DMS 273 treated with DMSO at 0.1 percent for 48 hours (cell line): ENCODE measurements around the gene GPRIN3.
"Not testable (repeated sequence)": the region's sequence is repeated elsewhere in the genome, so short reads cannot be mapped to it uniquely, and the experiment has no call there.

Experiments used
- DNase-seq: peaks from one replicate; lab custom pipeline; 2025; lab: John Stamatoyannopoulos, UW

The GPRIN3 gene

GRCh38 chr4:89254847-89255246 is 52.8 kb downstream of the GPRIN3 start:
- no peak for DNase-seq

GRCh38 chr4:89254347-89254746 is 53.3 kb downstream of the GPRIN3 start:
- not testable (repeated sequence) for DNase-seq

GRCh38 chr4:89253935-89254334 is 53.7 kb downstream of the GPRIN3 start:
- DNase-seq = no peak

GRCh38 chr4:89253311-89253710 is 54.3 kb downstream of the GPRIN3 start:
- DNase-seq = no peak

- no peak for DNase-seq
Observed at GRCh38 chr4:89251396-89251795, 56.2 kb downstream of the GPRIN3 start.

- no peak for DNase-seq
Observed at GRCh38 chr4:89249716-89250361, 57.8 kb downstream of the GPRIN3 start.

- no peak for DNase-seq
Observed at GRCh38 chr4:89249313-89249712, 58.3 kb downstream of the GPRIN3 start.

GRCh38 chr4:89248879-89249281 is 58.7 kb downstream of the GPRIN3 start:
- DNase-seq = no peak

GRCh38 chr4:89247951-89248350 is 59.6 kb downstream of the GPRIN3 start:
- DNase-seq = no peak

GRCh38 chr4:89245459-89245858 is 62.1 kb downstream of the GPRIN3 start:
- DNase-seq = peak; percentile 51

GRCh38 chr4:89243733-89244252 is 63.8 kb downstream of the GPRIN3 start:
- DNase-seq = no peak

GRCh38 chr4:89242864-89243732 is 64.5 kb downstream of the GPRIN3 start:
- DNase-seq = no peak

- no peak for DNase-seq
Observed at GRCh38 chr4:89242216-89242615, 65.4 kb downstream of the GPRIN3 start.

- no peak for DNase-seq
Observed at GRCh38 chr4:89230271-89230670, 77.3 kb downstream of the GPRIN3 start.

- DNase-seq = peak; percentile 35
Observed at GRCh38 chr4:89226665-89227574, 80.7 kb downstream of the GPRIN3 start.

GRCh38 chr4:89222170-89222569 is 85.4 kb downstream of the GPRIN3 start:
- no peak for DNase-seq

- no peak for DNase-seq
Observed at GRCh38 chr4:89221167-89221867, 86.3 kb downstream of the GPRIN3 start.

- no peak for DNase-seq
Observed at GRCh38 chr4:89218587-89218986, 89.0 kb downstream of the GPRIN3 start.

GRCh38 chr4:89217604-89218003 is 90.0 kb downstream of the GPRIN3 start:
- DNase-seq = no peak

GRCh38 chr4:89216866-89217265 is 90.7 kb downstream of the GPRIN3 start:
- no peak for DNase-seq

- DNase-seq = no peak
Observed at GRCh38 chr4:89216422-89216821, 91.2 kb downstream of the GPRIN3 start.
